ENCODE results near the gene ITFG2. TPM values are rescaled to one million over a fixed set of nuclear protein-coding genes. Genes with fewer than 3 reads are reported as not detected.

ITFG2 gene
- total and polyA plus RNA-seq, 10 of the 15 experiments (the other 5 are each of a cell fraction or from before 2014, with no cell fraction given): 21.2 to 39.5 (median 25.9) TPM

GRCh38 chr12:2855546-2855945 lies 43.1 kb downstream of the ITFG2 start:
- Histone ChIP-seq H3K9me3 (replicated peaks; ENCODE audit: control insufficient read depth, insufficient read depth, low read length) (no peaks in the 10 kb centered on the region), H3K4me1 (ENCODE audit: control insufficient read depth, insufficient read depth, low read length) (no peaks in the 10 kb centered on the region), H3K27ac (ENCODE audit: control insufficient read depth, insufficient read depth) (no peak overlapping the region), H2AFZ (ENCODE audit: control insufficient read depth, low read depth, low read length) (no peak overlapping the region), H3K4me3 (no peak overlapping the region), H3K27me3 (replicated peaks in 1 of 2; ENCODE audit: control insufficient read depth in 2 of 2, insufficient read depth in 2 of 2, low read length in 1 of 2) (no peaks in the 10 kb centered on the region), H3K36me3 (ENCODE audit: control insufficient read depth in 2 of 2, insufficient read depth in 2 of 2, low read length in 1 of 2) (peaks cover 11% of the 10 kb centered on the region in 2 experiments; a peak in 3 of 4 replicates), H4K20me1 (ENCODE audit: control insufficient read depth, insufficient read depth) (no peaks in the 10 kb centered on the region), H3K79me2 (ENCODE audit: control insufficient read depth, insufficient read depth, low read length) (no peaks in the 10 kb centered on the region), H3K9ac (ENCODE audit: control insufficient read depth, insufficient read depth, low read length) (no peak overlapping the region), H3K4me2 (ENCODE audit: control insufficient read depth, insufficient read depth) (no peak overlapping the region)
- CTCF ChIA-PET: interaction anchor here (3.0 kb wide), 1 partner anchor 89 kb away, joined by 24 read pairs; no protein-coding TSS in a partner anchor
- POLR2A ChIA-PET: no interaction called here
- intact Hi-C loops (cut with micrococcal nuclease; ENCODE audit: unreplicated experiment) (no loop called here), in situ Hi-C loops (cut with MboI) (no loop called here)
- no peak for FAIRE-seq
- BruUV-seq (replicated peaks): no TSS peak
- DNase-seq (ENCODE audit: low read depth, low spot score): no peak
- TF ChIP-seq RCOR1 (conservative IDR thresholded peaks at IDR 0.05; ENCODE audit: low read depth, low read length) (no peak), PAX5 (IDR thresholded peaks at IDR 0.05; ENCODE audit: borderline replicate concordance, low read depth, low read length) (no peak), GABPA (IDR thresholded peaks at IDR 0.05; ENCODE audit: low read depth) (no peak), ELK1 (IDR thresholded peaks at IDR 0.05; ENCODE audit: low read depth, low read length) (no peak), RFX5 (IDR thresholded peaks at IDR 0.05; ENCODE audit: low read depth, low read length) (no peak), ETV6 (conservative IDR thresholded peaks at IDR 0.05 in 1 of 2, IDR thresholded peaks at IDR 0.05 in 1 of 2; ENCODE audit: borderline replicate concordance in 1 of 2, low read depth in 1 of 2) (no peak), ZZZ3 (IDR thresholded peaks at IDR 0.05; ENCODE audit: control insufficient read depth, insufficient read length, low read depth) (no peak), ZBTB40 (IDR thresholded peaks at IDR 0.05; ENCODE audit: borderline replicate concordance) (no peak), KDM1A (IDR thresholded peaks at IDR 0.05; ENCODE audit: borderline replicate concordance) (no peak)
- TF ChIP-seq, protein P1, sequence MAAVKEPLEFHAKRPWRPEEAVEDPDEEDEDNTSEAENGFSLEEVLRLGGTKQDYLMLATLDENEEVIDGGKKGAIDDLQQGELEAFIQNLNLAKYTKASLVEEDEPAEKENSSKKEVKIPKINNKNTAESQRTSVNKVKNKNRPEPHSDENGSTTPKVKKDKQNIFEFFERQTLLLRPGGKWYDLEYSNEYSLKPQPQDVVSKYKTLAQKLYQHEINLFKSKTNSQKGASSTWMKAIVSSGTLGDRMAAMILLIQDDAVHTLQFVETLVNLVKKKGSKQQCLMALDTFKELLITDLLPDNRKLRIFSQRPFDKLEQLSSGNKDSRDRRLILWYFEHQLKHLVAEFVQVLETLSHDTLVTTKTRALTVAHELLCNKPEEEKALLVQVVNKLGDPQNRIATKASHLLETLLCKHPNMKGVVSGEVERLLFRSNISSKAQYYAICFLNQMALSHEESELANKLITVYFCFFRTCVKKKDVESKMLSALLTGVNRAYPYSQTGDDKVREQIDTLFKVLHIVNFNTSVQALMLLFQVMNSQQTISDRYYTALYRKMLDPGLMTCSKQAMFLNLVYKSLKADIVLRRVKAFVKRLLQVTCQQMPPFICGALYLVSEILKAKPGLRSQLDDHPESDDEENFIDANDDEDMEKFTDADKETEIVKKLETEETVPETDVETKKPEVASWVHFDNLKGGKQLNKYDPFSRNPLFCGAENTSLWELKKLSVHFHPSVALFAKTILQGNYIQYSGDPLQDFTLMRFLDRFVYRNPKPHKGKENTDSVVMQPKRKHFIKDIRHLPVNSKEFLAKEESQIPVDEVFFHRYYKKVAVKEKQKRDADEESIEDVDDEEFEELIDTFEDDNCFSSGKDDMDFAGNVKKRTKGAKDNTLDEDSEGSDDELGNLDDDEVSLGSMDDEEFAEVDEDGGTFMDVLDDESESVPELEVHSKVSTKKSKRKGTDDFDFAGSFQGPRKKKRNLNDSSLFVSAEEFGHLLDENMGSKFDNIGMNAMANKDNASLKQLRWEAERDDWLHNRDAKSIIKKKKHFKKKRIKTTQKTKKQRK (IDR thresholded peaks at IDR 0.05; ENCODE audit: low read depth, low read length): no peak
- SMC1A ChIA-PET (ENCODE audit: uncharacterized antibody, unreplicated experiment): no interaction called here
- RAD21 ChIA-PET (ENCODE audit: unreplicated experiment): no interaction called here
- no peak for ATAC-seq
- 96% methylated on average over 7 of the region's 7 CpGs for WGBS (ENCODE audit: insufficient coverage, insufficient replicate concordance, low lambda C conversion rate, missing lambda C conversion rate)

Measured in GM12878 (cell line).